GM12892 (cell line): ENCODE data around the gene NTHL1.

ENCODE experiments used
- POLR2A ChIP-seq: IDR thresholded peaks from 2 replicates; pipeline ENCODE4 v1.6.1; 2011; ENCODE audit warnings: low read depth, low read length, control low read depth
- POLR2AphosphoS5 ChIP-seq: IDR thresholded peaks from 2 replicates; pipeline ENCODE4 v1.6.1; 2011; ENCODE audit warnings: low read depth, low read length, control low read depth
- TAF1 ChIP-seq: IDR thresholded peaks from 2 replicates; pipeline ENCODE4 v1.6.1; 2011; ENCODE audit warnings: low read depth, mild to moderate bottlenecking, control low read depth, low read length, borderline replicate concordance

DNA sequence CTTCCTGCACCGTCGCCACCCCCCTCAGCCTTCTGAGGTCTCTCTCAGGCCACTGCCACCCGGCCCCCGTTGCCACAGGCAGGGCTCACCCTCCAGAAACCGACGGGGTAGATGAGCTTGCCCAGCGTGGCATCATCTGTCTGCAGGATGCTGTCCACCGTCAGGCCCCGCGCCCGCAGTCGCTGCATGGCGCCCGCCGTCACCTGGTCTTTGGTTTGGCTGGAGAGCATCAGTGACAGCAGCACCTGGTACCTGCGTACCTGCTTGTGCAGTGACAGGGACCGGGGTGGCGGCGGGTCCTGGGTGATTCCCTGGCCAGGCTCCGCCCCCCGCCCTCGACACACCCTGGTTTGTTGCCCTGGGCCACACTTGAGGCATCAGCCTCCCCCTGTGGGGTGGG is 3.1 kb downstream of the NTHL1 start:
- TF ChIP-seq POLR2AphosphoS5 (no peak), POLR2A (no peak), TAF1 (no peak)
